DND-41 (cell line): ENCODE results near the gene TTF1.

Source experiments
- EZH2 ChIP-seq: IDR thresholded peaks from 3 replicates; pipeline ENCODE4 v1.6.1; 2012; ENCODE audit warnings: borderline replicate concordance, low read depth, mild to moderate bottlenecking, moderate library complexity, low read length, inconsistent platforms; ENCODE audit not compliant: severe bottlenecking
- TF ChIP-seq, protein P1 (sequence below): IDR thresholded peaks from 2 replicates; pipeline ENCODE4 v1.5.1; 2012; ENCODE audit warnings: borderline replicate concordance, low read length, moderate library complexity, mild to moderate bottlenecking; ENCODE audit not compliant: poor library complexity, severe bottlenecking; ENCODE audit errors: extremely low read depth

DNA sequence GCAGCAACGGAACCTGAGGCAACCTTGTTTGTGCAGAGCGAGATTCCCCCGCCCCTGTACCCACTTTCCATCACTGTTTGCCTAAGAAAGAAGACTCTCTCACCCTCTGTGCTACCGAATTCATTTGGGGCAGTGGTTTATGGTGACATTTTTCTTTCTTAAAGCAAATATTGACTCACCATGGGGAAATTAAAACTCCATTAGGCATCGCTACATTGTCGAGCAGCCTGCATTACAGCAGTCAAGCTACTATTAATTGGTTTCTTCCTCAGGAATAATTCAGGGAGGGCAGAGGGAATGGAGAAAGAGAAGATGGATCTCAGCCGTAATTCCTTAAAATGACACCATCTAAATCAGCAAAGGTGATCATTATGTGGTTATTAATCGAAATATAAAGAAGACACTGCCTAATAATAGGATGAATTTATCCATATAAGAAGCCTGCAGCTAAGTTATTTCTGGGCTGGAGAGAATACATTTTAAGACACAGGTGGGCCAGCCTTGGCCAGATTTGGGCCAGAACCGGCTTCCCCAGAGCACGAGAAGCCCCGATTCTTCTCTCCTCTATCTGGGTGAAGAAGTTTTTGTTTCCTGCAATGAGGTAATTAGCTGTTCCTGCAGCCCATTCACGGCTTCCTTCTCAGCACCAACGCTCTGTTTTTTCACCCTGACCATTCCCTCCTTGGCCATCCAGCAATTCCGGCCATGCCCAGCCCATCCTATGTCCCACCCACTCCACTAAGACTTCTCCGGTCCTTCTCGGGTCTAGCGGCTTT is 20.2 kb upstream of the TTF1 start:
- TF ChIP-seq, protein P1, sequence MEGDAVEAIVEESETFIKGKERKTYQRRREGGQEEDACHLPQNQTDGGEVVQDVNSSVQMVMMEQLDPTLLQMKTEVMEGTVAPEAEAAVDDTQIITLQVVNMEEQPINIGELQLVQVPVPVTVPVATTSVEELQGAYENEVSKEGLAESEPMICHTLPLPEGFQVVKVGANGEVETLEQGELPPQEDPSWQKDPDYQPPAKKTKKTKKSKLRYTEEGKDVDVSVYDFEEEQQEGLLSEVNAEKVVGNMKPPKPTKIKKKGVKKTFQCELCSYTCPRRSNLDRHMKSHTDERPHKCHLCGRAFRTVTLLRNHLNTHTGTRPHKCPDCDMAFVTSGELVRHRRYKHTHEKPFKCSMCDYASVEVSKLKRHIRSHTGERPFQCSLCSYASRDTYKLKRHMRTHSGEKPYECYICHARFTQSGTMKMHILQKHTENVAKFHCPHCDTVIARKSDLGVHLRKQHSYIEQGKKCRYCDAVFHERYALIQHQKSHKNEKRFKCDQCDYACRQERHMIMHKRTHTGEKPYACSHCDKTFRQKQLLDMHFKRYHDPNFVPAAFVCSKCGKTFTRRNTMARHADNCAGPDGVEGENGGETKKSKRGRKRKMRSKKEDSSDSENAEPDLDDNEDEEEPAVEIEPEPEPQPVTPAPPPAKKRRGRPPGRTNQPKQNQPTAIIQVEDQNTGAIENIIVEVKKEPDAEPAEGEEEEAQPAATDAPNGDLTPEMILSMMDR: no peak
- no peak for TF ChIP-seq EZH2
